ENCODE data around the gene INPP4A.

Gene INPP4A

DNA sequence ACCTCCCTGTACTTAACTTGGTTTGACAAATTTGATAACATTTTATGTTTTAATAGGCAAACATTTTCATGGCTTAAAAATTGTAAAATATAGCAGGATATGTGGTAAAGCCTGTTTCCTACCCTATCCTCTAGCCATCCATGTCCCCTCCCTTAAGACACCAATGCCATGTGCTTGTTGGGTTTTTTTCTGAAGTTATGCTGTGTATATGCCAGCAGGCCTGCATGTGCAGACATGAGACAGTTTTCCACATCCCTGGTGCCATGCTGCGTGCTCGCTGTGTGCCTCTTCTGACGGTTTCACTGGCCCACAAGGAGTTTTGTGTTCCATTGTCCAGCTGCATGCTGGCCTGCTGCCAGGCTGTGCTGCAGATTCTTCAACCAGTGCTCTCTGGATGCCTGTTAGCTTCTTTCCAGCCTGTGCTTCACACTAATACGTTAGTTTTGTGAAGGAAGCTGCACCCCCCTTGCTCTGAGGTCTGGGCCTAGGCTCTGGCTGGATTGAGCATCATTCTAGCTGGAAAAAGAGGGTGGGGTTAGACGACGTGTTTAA is 16.9 kb downstream of the INPP4A start:
- no peak for DNase-seq

DNA sequence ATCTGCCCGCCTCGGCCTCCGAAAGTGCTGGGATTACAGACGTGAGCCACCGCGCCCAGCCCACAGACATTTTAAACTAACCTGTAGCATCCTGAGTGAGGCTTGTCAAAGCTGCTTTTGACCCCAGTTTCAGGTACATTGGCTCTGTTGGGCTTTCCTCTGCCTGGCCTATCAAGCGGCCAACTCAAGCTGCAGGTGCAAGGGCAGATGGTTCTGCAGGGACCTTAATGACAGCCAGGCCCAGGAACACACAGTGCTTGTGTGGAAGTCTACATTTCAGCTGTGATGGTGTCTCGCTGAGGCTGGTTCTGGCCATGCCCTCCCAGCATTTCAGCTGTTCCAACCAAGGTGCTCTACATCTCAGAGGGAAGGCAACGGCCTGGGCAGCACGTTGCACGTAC is 18.4 kb downstream of the INPP4A start:
- no peak for DNase-seq

DNA sequence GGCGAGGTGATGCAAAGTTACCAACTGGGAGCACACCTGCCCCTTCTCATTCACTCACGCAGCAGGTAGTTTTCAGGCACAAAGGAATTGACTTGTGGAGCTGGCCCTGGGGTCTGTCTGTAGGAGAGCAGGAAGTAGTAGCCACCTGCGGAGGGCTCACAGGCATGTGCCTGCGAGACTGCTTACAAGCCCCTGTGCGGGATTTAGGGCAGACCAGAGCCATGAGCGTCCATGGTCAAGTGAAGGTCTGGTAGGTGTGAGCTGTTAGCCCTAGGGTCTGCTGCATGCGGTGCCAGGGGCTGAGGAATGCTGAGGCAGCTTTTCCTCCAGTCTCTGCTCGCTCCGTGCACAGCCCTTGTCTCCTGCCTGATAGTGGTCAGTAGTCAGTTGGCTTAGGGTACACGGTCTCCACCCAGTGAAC is 18.9 kb downstream of the INPP4A start:
- DNase-seq: no peak

DNA sequence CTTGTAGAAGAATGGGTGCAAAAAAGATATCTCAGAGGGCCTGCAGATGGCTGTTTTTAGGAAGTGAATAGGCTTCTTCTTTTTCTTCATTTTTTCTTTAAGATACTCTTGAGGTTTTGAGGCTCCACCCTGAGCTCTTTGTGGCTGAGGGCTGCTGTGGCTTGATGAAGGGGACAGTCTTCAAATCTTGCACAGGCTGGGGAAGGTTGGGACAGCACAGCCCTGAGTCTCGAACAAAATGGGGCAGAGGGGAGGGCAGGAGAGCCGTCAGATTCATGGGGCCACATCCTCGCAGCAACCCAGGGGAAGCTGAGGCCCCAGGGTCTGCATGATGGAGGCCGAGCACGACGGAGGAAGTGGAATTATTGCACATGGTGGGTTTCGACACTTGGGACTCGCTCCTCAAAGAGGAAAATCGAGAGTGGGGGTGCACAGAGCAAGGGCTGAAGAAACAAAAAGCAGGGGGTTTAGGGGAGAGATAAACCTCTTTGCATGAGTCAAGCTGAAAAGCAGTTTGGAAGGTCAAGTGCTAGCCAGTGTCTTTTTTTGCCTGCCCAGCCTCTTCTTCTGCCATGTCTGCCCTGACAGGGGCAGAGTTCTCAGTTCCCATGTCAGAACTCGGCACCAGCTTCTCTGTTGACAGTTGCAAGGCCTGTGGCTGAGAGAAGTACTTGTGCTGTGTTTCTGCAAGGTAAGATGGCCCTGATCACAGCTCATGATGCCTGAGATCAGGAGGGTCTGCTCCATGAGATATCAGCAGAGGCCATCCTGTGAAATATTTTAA is 19.5 kb downstream of the INPP4A start:
- no peak for DNase-seq

DNA sequence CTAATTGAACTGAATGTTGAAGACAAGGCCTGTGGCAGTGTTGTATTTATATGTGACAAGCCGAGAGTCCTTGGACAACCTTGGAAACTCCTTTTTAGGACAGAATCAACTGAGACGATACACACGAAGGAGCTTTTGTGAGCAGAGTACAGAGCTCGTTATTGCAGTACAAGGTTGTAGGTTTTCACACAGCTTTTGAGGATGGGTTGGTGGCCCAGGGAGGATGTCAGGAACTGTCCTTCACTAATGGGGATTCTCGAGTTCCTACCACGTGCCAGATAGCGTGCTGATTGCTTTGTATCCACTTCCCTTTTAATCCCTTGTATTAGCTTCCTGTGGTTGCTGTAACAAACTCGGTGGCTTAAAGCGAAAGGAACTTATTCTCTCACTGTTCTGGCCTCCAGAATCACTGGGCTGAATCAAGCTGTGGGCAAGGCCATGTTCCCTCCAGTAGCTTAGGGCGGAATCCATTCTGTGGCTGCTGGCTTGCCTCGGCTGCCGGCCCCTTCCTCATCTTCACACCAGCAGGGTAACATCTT is 20.2 kb downstream of the INPP4A start:
- DNase-seq: no peak

DNA sequence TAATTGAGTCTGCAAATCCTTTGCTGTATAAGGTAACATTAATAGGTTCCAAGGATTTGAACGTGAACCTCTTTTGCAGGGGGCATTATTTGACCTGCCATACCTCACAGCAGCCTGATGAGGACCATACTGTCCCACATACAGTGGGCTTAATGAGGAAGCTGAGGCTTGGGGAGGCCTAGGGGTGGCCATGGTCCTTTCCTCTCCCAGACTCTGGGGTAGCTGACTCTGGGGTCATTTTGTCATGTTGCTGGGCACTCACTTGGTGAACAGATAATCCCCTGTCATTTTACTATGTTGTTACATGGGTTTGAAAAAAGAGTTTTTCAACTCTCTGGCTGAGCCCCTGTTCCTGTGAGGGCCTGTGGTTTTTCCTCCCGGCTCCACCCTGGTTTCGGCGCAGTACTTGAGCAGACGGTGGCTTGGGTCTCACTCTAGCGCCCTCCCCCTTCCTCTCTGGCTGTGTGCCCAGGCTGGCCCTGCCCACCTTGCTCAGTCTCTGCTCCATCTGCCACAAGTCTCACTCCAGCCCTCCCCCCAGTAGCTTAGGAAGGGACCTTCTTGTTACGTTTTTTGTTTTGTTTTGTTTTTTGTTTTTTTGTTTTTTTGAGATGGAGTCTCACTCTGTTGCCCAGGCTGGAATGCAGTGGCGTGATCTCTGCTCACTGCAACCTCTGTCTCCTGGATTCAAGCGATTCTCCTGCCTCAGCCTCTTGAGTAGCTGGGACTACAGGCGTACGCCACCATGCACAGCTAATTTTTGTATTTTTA is 21.0 kb downstream of the INPP4A start:
- DNase-seq: peak; percentile 80

DNA sequence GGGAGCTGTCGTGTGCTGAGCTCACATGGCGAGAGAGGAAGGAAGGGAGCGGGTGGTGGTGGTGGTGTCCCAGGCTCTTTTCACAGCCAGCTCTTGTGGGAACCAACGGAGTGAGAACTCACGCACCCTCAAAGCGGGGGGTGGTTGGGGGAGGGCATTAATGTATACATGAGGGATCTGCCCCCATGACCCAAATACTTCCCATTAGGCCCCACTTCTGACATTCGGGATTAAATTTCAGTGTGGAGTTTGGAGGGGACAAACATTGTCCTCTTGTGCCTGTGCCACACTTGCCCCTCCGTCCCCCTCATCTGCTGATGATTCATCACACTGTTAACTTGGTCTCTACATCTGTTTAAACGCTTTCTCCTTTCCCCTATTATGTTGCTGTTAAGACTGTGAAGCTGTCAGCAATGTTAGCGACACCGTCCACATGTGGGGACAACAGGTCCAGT is 22.5 kb downstream of the INPP4A start:
- DNase-seq: no peak

DNA sequence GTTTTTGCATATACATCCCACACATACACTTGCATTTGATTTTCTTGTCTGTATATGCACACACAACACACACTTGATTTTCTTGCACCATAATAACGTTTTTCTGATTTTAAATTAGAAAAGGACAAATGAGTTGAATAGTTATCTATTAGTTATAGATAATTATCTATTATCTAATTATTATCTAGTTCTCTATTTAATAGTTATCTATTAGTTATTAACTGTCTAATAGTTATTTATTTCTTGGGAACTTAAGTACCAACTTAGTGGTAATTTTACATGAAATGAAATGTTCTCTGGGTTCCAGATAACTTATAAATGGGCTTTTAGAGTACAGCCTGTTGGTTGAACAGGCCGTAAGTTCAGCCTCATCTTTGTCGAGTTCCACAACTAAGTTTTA is 23.0 kb downstream of the INPP4A start:
- no peak for DNase-seq

DNA sequence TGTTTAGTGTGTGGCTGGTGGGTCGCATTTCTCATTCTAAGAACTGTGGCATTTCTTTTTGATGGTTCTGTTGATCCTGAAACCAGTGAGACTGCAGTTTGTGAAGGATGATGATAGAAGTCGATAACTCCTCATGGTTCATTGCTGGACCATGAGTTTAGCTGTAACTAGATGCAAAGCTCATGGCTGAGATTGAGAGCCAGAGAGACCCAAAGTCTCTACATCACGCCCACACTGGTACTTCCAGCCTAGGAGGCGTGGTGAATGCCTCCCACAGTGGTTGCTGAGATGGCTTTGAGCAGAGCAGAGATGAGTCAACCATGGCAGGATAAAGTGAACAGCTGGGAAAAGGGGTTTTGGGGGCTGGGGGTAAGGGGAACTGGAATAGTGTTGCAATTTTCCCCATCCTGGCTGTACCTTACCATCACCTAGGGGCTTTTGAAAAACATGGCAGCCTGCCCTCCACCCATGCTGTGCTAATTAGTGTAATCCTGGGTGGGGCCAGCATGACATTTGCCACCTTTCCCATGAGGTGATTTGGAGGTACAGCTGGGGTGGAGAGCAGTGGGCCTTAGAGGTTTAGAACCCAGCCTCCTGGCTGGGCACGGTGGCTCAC is 24.1 kb downstream of the INPP4A start:
- DNase-seq: no peak

DNA sequence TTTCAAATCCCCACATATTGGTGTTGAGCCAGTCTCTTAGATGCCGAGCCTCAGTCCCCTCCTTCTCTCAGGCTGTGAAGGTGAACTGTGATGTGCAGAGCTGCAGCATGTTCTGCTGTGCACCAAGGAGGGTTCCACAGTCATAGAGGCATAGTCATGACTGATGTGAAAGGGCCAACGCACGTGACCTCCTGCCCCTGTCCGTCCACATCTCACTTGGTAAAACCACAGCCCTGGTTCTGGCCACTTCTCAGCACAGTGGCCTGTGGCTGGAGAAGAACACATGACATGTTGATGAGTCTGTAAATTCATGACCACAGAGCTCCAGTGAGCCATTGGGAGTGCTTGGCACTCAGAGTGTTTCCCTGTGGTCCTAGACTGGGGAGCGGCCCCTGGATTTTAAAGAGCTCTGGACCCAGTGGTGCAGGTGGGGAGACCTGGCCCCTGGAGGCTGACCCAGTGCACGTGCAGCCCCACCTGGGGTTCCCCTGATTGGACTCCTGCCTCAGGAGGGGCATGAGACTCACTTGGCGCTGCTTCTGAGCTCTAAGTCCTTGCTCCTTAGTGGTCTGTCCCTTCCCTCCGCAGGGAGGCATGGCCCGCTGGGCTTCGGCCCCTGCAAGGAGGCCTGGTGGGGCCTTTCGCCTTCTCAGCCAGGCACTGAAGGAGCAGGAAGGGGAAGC is 25.3 kb downstream of the INPP4A start:
- DNase-seq: no peak

DNA sequence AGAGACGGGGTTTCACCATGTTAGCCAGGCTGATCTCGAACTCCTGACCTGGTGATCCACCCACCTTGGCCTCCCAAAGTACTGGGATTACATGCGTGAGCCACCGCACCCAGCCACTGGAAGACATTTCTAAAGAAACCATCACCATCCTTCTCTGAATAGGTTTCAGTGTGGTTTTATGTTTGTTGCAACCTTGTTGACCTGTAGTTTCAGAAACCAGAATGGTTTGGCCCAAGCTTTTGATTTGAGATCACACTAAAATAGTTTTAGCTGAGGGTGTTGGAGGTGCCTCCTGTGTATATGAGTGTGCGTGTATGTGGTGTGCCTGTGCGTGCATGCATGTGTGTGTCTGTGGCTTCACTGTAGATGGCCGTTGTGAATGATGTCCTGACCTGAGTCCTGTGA is 26.2 kb downstream of the INPP4A start:
- DNase-seq: no peak

DNA sequence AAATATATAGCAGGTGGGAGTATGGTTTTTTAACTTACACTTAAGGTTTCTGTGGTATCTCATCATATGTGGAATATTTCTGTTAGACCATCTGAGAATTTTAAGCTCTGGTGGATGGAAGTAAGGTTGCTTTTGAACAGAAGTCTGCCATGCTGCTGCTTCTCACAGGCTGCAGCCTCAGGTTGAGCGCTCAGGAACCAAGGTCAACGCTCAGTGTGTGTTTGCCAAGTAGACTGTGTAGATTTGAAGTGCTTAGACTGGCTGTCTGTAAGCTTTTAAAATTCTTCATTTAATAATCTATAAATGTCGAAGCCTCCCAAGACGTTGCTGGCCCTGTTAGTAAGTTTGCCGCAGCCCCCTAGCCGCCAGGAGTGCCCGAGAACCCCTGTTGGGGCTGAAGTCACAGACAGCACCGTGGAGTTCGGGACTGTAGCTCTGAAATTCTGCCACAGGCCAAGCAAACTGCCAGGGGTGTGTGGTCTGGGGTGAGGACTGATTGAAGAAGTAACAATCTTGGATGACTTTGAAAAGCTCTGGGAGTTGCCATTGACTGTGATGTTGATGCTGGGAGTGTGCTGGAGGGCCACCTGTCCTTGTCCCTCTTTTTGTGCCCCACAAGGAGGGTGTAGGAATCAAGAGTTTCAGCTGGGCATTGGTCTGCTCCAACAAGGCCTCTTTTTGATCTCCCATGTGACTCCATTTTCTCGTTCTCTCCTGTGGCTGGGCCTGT is 26.9 kb downstream of the INPP4A start:
- no peak for DNase-seq

DNA sequence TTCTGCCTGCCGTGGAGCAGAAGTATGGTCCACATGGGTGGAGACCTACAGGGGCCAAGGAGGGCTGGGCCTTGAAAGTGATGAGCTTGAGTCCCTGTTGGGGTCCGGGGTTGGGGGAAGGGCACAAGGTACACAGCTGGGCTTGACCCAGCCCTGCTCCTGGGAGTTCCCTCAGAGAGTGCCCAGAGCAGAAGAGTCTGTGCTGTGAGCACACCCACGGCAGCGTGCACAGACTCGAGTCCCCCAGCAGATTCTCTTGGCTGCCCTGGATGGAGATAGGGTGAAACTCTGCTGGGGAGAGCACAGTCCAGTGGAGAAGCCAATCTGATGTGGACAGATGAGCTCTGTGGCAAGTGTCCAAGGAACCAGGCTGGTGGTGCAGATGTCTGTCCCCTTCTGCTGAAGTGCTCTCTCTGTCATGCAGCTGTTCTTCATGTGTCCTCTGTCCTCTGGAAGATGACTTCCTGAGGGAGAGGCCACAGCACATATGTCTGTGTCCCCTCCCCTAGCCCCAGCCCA is 27.5 kb downstream of the INPP4A start:
- DNase-seq: peak; percentile 32

DNA sequence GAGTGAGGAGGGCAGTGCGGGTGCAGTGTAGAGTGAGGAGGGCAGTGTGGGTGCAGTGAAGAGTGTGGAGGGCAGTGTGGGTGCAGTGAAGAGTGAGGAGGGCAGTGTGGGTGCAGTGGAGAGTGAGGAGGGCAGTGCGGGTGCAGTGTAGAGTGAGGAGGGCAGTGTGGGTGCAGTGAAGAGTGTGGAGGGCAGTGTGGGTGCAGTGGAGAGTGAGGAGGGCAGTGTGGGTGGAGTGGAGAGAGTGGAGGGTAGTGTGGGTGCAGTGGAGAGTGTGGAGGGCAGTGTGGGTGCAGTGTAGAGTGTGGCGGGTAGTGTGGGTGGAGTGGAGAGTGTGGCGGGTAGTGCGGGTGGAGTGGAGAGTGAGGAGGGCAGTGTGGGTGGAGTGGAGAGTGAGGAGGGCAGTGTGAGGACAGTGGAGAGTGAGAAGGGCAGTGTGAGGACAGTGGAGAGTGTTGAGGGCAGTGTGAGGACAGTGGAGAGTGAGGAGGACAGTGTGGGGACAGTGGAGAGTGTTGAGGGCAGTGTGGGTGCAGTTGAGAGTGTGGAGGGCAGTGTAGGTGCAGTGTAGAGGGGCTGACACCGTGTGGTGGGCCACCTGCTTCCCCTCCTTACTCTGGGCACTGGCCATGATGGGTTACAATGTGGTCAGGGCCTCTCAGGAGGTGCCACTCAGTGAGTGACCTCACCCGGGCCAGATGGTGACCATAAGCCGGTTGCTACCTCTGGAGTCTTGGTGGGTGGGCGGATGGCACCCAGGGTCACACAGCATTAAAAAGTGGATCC is 28.5 kb downstream of the INPP4A start:
- DNase-seq: no peak

DNA sequence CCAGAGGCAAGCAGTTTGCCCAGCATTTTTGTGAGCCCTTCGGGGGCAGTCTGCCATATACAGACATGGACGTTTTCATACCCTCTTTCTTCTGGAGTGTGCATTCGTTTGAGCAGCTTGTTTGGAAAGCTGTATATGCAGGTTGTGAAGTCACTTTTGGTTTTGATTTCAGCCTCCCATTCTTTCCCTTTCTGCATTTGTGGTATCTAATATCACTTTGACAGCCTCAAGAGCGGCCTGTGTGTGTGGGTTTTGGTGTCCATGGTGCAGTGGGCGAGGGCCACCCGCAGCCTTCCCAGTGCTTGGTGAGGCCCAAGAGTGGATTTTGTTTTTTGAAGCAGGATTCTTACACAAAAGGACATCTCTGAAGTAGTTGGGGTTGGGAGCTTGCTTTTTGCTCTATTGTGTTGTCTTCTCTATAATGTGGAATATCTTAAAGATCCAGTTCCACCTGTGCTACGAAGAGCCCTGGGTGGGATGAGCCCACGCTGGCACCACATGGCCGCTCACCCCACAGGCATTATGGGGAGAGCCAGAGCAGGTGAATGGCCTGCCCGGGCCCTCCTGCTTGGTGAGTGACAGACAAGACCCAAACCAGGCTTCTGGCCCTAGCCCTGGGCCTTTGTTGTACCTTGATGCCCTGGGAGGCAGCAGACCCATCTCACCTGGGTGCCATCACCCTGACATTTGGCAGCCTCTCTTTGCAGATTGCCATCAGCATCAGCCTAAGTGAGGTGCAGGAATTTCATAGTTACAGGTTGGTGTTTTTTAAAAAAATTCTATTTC is 29.5 kb downstream of the INPP4A start:
- DNase-seq: no peak

DNA sequence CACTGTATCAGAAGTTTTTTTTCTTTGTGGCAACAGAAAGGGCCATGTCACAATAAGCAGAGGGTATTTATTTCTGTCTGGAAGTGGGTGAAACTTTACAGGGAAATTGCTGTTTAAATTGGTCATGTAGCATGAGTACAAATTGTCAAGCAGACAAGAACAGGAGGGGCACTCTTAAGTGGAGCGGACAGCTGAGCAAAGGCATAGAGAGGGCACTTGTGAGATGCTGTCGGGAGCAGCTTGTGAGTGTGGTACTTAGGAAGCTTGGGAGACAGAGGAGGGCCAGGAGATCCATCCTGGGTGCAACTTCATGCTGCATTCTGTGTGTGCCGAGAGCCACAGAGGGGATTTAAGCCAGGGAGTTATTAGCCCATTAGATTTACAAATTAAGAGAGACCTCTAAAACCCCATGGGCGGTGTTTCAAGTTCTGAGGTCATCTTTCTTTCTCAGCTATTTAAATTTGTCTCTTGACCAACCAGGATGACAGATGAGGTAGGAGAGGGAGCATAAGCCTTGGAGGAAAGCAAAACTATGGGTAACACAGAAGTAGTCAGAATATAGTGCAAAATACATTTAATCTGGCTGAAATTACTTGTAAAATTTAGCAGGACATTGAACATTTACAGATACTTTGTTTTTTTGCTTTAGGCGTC is 30.4 kb downstream of the INPP4A start:
- DNase-seq: peak; percentile 70

DNA sequence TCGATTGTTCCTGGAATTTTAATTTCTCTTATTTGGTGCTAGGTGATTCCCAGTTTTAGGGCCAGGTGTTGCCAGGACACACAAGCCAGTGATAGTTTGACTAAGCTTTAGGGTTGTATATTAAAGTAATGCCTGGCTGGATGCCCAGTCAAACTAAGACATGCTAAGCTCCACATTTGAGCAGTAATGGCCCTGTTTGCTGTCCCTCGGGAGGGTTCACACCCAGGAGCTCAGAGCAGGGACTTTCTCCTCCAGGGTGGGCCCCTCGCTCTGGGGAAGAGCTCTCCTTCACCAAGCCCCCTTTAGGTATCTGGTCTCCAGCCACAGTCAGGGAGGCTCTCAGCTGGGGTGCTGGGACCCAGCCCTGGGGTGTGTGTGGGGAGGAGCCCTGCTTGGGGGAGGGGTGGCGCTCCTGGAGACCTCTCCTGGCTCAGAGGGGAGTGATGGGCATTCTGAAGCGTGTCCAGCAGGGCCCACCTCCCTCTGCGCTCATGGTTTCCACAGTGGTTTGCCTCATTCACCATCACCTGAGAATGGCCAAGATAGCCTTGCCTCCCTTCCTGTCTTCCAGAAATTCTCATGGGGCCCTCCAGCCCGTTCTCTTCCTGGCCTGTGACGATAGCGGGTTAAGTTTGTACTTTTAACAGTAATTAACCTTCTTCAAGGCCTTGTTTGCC is 31.7 kb downstream of the INPP4A start:
- peak; percentile 40 for DNase-seq

DNA sequence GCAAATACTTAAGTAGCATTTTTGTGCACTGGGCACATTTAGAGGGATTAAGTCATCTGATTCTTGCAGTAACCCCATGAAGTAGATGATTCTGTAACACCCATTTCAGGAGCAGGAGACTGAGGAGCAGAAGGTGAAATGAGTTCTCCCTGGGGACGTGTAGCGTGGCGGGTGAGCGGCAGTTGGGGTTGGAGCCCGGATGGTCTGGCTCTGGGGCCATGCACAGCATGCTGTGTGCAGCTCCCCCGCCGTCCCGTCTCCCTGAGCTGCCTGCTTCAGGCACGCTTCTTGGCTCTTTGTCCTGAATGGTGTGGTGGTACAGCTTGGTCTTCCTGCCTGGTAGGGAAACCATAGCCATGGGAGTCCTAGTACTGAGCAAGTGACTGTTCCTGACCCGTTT is 32.4 kb downstream of the INPP4A start:
- DNase-seq: no peak

DNA sequence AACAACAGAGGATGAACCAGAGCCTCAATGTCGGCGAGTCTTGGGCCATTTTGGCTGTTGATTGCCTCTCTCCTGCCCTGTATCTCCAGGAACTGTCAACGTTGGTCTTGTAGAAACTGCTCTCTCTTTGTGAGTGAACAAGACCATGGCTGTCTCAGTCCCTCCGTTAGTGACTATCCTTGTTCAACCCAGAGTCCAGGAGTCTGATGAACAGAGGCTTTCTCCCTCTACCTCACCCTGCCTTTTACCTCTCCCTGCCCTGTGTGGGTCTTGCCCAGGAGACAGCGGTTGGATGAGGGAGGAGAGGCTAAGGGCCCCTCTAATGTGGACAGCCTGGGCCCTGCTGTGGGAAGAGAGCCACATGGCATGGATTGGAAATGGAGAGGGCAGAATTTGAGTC is 32.8 kb downstream of the INPP4A start:
- DNase-seq: no peak
